Measurements from ENCODE around the gene STK32A. TPM values are rescaled to one million over a fixed set of nuclear protein-coding genes. Genes with fewer than 3 reads are reported as not detected.

STK32A gene
- total RNA-seq, 2 donors from 2014 or later, result 6.6 to 9.1 TPM

- no peaks in the 10 kb centered on the region for H3K27me3 ChIP-seq
- no peaks in the 10 kb centered on the region for H3K36me3 ChIP-seq (replicated peaks in 1 of 2; ENCODE audit: insufficient read depth in 1 of 2, low read depth in 2 of 2)
- DNase-seq, result peak in 1 of 4 donors; percentile 8
- 44 to 67% methylated on average over 1 of the region's 1 CpG for WGBS, 2 donors
- no peak overlapping the region for H3K4me3 ChIP-seq
- no peaks in the 10 kb centered on the region for H3K9me3 ChIP-seq
- intact Hi-C loops (cut with DNase I), result no loop called here
- no peaks in the 10 kb centered on the region for H3K4me1 ChIP-seq
- ATAC-seq, result no peak
- no peak overlapping the region for H3K27ac ChIP-seq
- TF ChIP-seq POLR2A (IDR thresholded peaks at IDR 0.05), result no peak
- TF ChIP-seq CTCF (IDR thresholded peaks at IDR 0.05), result no peak
Observed at GRCh38 chr5:147427521-147428401, 192.9 kb downstream of the STK32A start.

GRCh38 chr5:147430628-147431027 is 195.8 kb downstream of the STK32A start:
- DNase-seq (no peak), ATAC-seq (no peak)
- H3K9me3 ChIP-seq, result no peaks in the 10 kb centered on the region
- intact Hi-C loops (cut with DNase I), result no loop called here
- H3K4me1 ChIP-seq, result no peaks in the 10 kb centered on the region
- H3K36me3 ChIP-seq (replicated peaks in 1 of 2; ENCODE audit: insufficient read depth in 1 of 2, low read depth in 2 of 2), result no peaks in the 10 kb centered on the region
- H3K27ac ChIP-seq, result no peak overlapping the region
- no peaks in the 10 kb centered on the region for H3K27me3 ChIP-seq
- WGBS, 2 donors, result 94% methylated on average over 2 of the region's 2 CpGs
- TF ChIP-seq CTCF (IDR thresholded peaks at IDR 0.05), result no peak
- TF ChIP-seq POLR2A (IDR thresholded peaks at IDR 0.05), result no peak
- H3K4me3 ChIP-seq, result no peak overlapping the region

DNA sequence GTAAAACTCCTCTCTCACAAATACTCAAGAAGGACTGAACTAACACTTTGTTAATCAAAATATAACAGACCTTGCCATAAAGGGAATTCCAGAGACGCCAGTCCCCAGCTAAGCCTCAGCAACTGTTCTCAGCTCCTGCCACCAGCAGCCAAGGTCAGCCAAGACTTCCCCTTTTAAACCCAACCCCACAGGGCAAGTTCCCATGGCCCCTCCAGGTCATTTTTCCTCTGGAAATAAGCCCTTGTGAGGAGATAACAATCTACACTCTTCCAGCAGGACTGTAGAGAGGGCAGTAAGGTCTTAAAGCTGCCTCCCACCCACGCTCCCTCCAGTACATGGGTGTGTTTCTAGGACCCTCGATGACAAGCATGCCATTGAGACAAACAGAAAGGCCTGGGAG is 196.8 kb downstream of the STK32A start:
- no peak for TF ChIP-seq CTCF (IDR thresholded peaks at IDR 0.05)
- TF ChIP-seq POLR2A (IDR thresholded peaks at IDR 0.05), result no peak
- intact Hi-C loops (cut with DNase I), result no loop called here
- ATAC-seq (no peak), DNase-seq (no peak)
- Histone ChIP-seq H3K9me3 (no peaks in the 10 kb centered on the region), H3K4me3 (no peak overlapping the region), H3K27ac (no peak overlapping the region), H3K4me1 (no peaks in the 10 kb centered on the region), H3K27me3 (no peaks in the 10 kb centered on the region), H3K36me3 (replicated peaks in 1 of 2; ENCODE audit: insufficient read depth in 1 of 2, low read depth in 2 of 2) (no peaks in the 10 kb centered on the region)
- WGBS, 2 donors, result 65 to 74% methylated on average over 3 of the region's 3 CpGs

DNA sequence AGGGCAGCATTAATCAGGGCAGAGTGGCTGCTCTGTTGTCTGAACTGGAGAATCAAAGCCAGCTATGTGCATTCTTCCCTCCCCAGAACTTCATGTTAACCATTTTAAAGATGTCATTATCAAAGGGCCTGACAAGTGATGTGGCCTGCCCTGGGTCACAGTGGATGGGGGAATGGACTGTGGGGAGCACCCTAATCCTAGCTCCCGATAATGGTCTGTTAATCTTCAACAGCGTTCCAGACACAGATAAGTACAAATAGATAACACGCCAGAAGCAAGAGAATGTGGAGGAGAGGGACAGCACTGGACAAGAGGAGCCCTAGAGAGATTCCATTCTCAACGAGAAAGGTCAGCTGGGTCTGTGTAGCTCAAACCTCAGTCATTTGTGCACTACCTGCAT is 197.5 kb downstream of the STK32A start:
- H3K27me3 ChIP-seq, result no peaks in the 10 kb centered on the region
- DNase-seq (no peak), ATAC-seq (no peak)
- intact Hi-C loops (cut with DNase I), result no loop called here
- H3K4me3 ChIP-seq, result no peak overlapping the region
- H3K9me3 ChIP-seq, result no peaks in the 10 kb centered on the region
- TF ChIP-seq POLR2A (IDR thresholded peaks at IDR 0.05) (no peak), CTCF (IDR thresholded peaks at IDR 0.05) (no peak)
- H3K4me1 ChIP-seq, result no peaks in the 10 kb centered on the region
- 24 to 37% methylated on average over 4 of the region's 4 CpGs for WGBS, 2 donors
- no peak overlapping the region for H3K27ac ChIP-seq
- H3K36me3 ChIP-seq (replicated peaks in 1 of 2; ENCODE audit: insufficient read depth in 1 of 2, low read depth in 2 of 2), result no peaks in the 10 kb centered on the region

GRCh38 chr5:147434049-147434448 is 199.2 kb downstream of the STK32A start:
- ATAC-seq, result no peak

More at GRCh38 chr5:147434049-147434448, 199.2 kb downstream of the STK32A start:
- Histone ChIP-seq H3K36me3 (replicated peaks in 1 of 2; ENCODE audit: insufficient read depth in 1 of 2, low read depth in 2 of 2) (no peaks in the 10 kb centered on the region), H3K9me3 (no peaks in the 10 kb centered on the region), H3K4me3 (no peak overlapping the region), H3K27me3 (no peaks in the 10 kb centered on the region), H3K4me1 (no peaks in the 10 kb centered on the region), H3K27ac (no peak overlapping the region)
- 77 to 87% methylated on average over 3 of the region's 3 CpGs for WGBS, 2 donors
- intact Hi-C loops (cut with DNase I), result no loop called here
- DNase-seq, result no peak
- no peak for TF ChIP-seq CTCF (IDR thresholded peaks at IDR 0.05)
- no peak for TF ChIP-seq POLR2A (IDR thresholded peaks at IDR 0.05)
